OCI-M1 (cell line): ENCODE results near the gene MGAT5.

Source experiments
- DNase-seq: peaks from one replicate; lab custom pipeline; 2025; lab: John Stamatoyannopoulos, UW

MGAT5 gene

GRCh38 chr2:134335601-134336000 is 81.7 kb downstream of the MGAT5 start:
- DNase-seq = no peak

GRCh38 chr2:134336352-134336751 is 82.5 kb downstream of the MGAT5 start:
- DNase-seq = no peak

- DNase-seq = no peak
These were observed 83.0 kb downstream of the MGAT5 start for GRCh38 chr2:134336921-134337320.

GRCh38 chr2:134337631-134338030 is 83.8 kb downstream of the MGAT5 start:
- DNase-seq = peak; percentile 8

GRCh38 chr2:134338208-134338607 is 84.3 kb downstream of the MGAT5 start:
- no peak for DNase-seq

GRCh38 chr2:134341476-134341875 is 87.6 kb downstream of the MGAT5 start:
- DNase-seq = no peak

- DNase-seq = no peak
These were observed 91.3 kb downstream of the MGAT5 start for GRCh38 chr2:134344954-134345697.

- no peak for DNase-seq
These were observed 92.3 kb downstream of the MGAT5 start for GRCh38 chr2:134346141-134346540.

- no peak for DNase-seq
These were observed 93.9 kb downstream of the MGAT5 start for GRCh38 chr2:134347756-134348155.

GRCh38 chr2:134348239-134348638 is 94.4 kb downstream of the MGAT5 start:
- DNase-seq = no peak

GRCh38 chr2:134348760-134349159 is 94.9 kb downstream of the MGAT5 start:
- no peak for DNase-seq

- DNase-seq = no peak
These were observed 97.1 kb downstream of the MGAT5 start for GRCh38 chr2:134351016-134351415.

- DNase-seq = no peak
These were observed 98.0 kb downstream of the MGAT5 start for GRCh38 chr2:134351899-134352298.

- no peak for DNase-seq
These were observed 99.0 kb downstream of the MGAT5 start for GRCh38 chr2:134352844-134353243.

GRCh38 chr2:134354611-134355010 is 100.7 kb downstream of the MGAT5 start:
- no peak for DNase-seq

GRCh38 chr2:134357814-134358213 is 103.9 kb downstream of the MGAT5 start:
- no peak for DNase-seq

GRCh38 chr2:134359367-134360081 is 105.7 kb downstream of the MGAT5 start:
- no peak for DNase-seq

GRCh38 chr2:134360745-134361487 is 107.0 kb downstream of the MGAT5 start:
- no peak for DNase-seq

GRCh38 chr2:134361648-134362047 is 107.8 kb downstream of the MGAT5 start:
- no peak for DNase-seq

GRCh38 chr2:134362152-134362668 is 108.3 kb downstream of the MGAT5 start:
- DNase-seq = no peak

GRCh38 chr2:134362740-134363139 is 108.9 kb downstream of the MGAT5 start:
- DNase-seq = no peak

- peak; percentile 3 for DNase-seq
These were observed 111.5 kb downstream of the MGAT5 start for GRCh38 chr2:134365356-134365755.

- no peak for DNase-seq
These were observed 112.5 kb downstream of the MGAT5 start for GRCh38 chr2:134366359-134366758.
